Measurements from ENCODE around the gene NBPF3.

DNA sequence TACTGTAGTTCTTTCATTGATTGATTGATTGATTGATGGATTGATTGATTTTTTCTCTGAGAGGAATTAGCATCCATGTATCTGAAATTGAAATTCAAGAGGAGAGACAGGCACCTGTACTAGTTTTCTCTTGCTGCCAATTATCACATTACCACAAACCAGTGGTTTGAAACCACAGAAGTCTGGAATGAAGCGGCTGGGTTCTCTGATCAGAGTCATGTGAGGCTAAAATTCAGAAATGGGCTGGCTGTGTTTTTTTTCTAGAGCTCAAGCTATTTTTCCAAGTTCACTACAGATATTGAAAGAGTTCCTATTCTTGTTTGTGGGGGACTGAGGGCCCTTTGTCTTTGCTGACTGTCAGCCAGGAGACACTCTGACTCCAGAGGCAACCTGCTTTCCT is 10.0 kb downstream of the NBPF3 start:
- TF ChIP-seq, protein P1, sequence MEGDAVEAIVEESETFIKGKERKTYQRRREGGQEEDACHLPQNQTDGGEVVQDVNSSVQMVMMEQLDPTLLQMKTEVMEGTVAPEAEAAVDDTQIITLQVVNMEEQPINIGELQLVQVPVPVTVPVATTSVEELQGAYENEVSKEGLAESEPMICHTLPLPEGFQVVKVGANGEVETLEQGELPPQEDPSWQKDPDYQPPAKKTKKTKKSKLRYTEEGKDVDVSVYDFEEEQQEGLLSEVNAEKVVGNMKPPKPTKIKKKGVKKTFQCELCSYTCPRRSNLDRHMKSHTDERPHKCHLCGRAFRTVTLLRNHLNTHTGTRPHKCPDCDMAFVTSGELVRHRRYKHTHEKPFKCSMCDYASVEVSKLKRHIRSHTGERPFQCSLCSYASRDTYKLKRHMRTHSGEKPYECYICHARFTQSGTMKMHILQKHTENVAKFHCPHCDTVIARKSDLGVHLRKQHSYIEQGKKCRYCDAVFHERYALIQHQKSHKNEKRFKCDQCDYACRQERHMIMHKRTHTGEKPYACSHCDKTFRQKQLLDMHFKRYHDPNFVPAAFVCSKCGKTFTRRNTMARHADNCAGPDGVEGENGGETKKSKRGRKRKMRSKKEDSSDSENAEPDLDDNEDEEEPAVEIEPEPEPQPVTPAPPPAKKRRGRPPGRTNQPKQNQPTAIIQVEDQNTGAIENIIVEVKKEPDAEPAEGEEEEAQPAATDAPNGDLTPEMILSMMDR (IDR thresholded peaks at IDR 0.05), result no peak
- TF ChIP-seq POLR2A (IDR thresholded peaks at IDR 0.05), result no peak
